Ascending aorta (tissue), 2 donors: ENCODE results near the gene IRAK3. TPM values are rescaled to one million over a fixed set of nuclear protein-coding genes. Genes with fewer than 3 reads are reported as not detected.

Source experiments
- DNase-seq, 2 donors: peaks; one replicate each; pipeline ENCODE4 v3.0.0-alpha.2; 2019; ENCODE audit warnings: low spot score in 2 of 2
- H3K27ac ChIP-seq, 2 donors: fragments of 200-600 bp; sonication (generic); one replicate each; pipeline ENCODE4 v1.5.1; 2016 to 2017; ENCODE audit warnings: mild to moderate bottlenecking in 1 of 2
- H3K27me3 ChIP-seq: fragments of 200-600 bp; sonication (generic); one replicate; pipeline ENCODE4 v1.5.1; 2017
- H3K36me3 ChIP-seq, 2 donors: fragments of 200-600 bp; sonication (generic); one replicate each; pipeline ENCODE4 v1.5.1; 2016
- H3K4me1 ChIP-seq, 2 donors: fragments of 200-600 bp; sonication (generic); one replicate each; pipeline ENCODE4 v1.5.1; 2016 to 2017; ENCODE audit warnings: mild to moderate bottlenecking in 1 of 2
- H3K4me3 ChIP-seq, 2 donors: fragments of 200-600 bp; sonication (generic); one replicate each; pipeline ENCODE4 v1.5.1; 2016 to 2017; ENCODE audit warnings: mild to moderate bottlenecking in 1 of 2
- H3K9me3 ChIP-seq, 2 donors: fragments of 200-600 bp; sonication (generic); one replicate each; pipeline ENCODE4 v1.5.1; 2016
- CTCF ChIP-seq, 3 experiments: fragments of 200-600 bp in 2 of 3; fragments of 450-650 bp in 1 of 3; sonication (generic) in 2 of 3; IDR thresholded peaks; one replicate each; pipeline ENCODE4 v1.5.1; 2016 to 2019; ENCODE audit warnings: antibody characterized with exemption in 3 of 3, mild to moderate bottlenecking in 1 of 3, moderate library complexity in 1 of 3
- intact Hi-C: fragments of 100-400 bp; cut with DNase I; formaldehyde crosslinking; loops from one replicate; pipeline ENCODE4 v1.15.1; 2023
- total RNA-seq: library from RNA; depleted of rRNA; stranded (reverse); fragments of >200 nt; gene quantifications from one replicate; pipeline ENCODE4 v1.1.0, GENCODE V29; 2016

IRAK3 gene
- total RNA-seq, 1 donor from 2014 or later, result 35.9 TPM

- intact Hi-C loops, result no loop called here
- Histone ChIP-seq H3K27ac (no peak overlapping the region), H3K4me3 (no peak overlapping the region), H3K9me3 (no peaks in the 10 kb centered on the region), H3K4me1 (no peaks in the 10 kb centered on the region), H3K27me3 (no peaks in the 10 kb centered on the region), H3K36me3 (no peaks in the 10 kb centered on the region)
- no peak for DNase-seq
- TF ChIP-seq CTCF (IDR thresholded peaks at IDR 0.05), result no peak
Observed at GRCh38 chr12:66287275-66287674, 98.3 kb downstream of the IRAK3 start.

GRCh38 chr12:66288121-66288520, 99.1 kb downstream of the IRAK3 start:
- Histone ChIP-seq H3K27me3 (no peaks in the 10 kb centered on the region), H3K27ac (no peak overlapping the region), H3K36me3 (no peaks in the 10 kb centered on the region), H3K4me3 (no peak overlapping the region), H3K9me3 (no peaks in the 10 kb centered on the region), H3K4me1 (no peaks in the 10 kb centered on the region)
- no peak for DNase-seq
- intact Hi-C loops, result no loop called here
- TF ChIP-seq CTCF (IDR thresholded peaks at IDR 0.05), result no peak

GRCh38 chr12:66289485-66289884, 100.5 kb downstream of the IRAK3 start:
- TF ChIP-seq CTCF (IDR thresholded peaks at IDR 0.05), result no peak
- H3K27me3 ChIP-seq, result no peaks in the 10 kb centered on the region
- H3K9me3 ChIP-seq, result no peaks in the 10 kb centered on the region
- no peaks in the 10 kb centered on the region for H3K36me3 ChIP-seq
- no peak overlapping the region for H3K27ac ChIP-seq
- H3K4me1 ChIP-seq, result no peaks in the 10 kb centered on the region
- DNase-seq, result no peak
- intact Hi-C loops, result no loop called here
- no peak overlapping the region for H3K4me3 ChIP-seq

GRCh38 chr12:66290716-66291200, 101.7 kb downstream of the IRAK3 start:
- no peak overlapping the region for H3K27ac ChIP-seq
- intact Hi-C loops, result no loop called here
- DNase-seq, result no peak
- TF ChIP-seq CTCF (IDR thresholded peaks at IDR 0.05), result no peak
- H3K4me3 ChIP-seq, result no peak overlapping the region
- no peaks in the 10 kb centered on the region for H3K27me3 ChIP-seq
- no peaks in the 10 kb centered on the region for H3K36me3 ChIP-seq
- H3K9me3 ChIP-seq, result no peaks in the 10 kb centered on the region
- no peaks in the 10 kb centered on the region for H3K4me1 ChIP-seq

GRCh38 chr12:66296176-66296683, 107.2 kb downstream of the IRAK3 start:
- no peak for TF ChIP-seq CTCF (IDR thresholded peaks at IDR 0.05)
- no peak for DNase-seq
- intact Hi-C loops, result no loop called here
- H3K36me3 ChIP-seq, result no peaks in the 10 kb centered on the region
- no peaks in the 10 kb centered on the region for H3K4me1 ChIP-seq
- H3K4me3 ChIP-seq, result no peak overlapping the region
- no peaks in the 10 kb centered on the region for H3K9me3 ChIP-seq
- no peak overlapping the region for H3K27ac ChIP-seq
- no peaks in the 10 kb centered on the region for H3K27me3 ChIP-seq

GRCh38 chr12:66297080-66297479, 108.1 kb downstream of the IRAK3 start:
- no peak for TF ChIP-seq CTCF (IDR thresholded peaks at IDR 0.05)
- intact Hi-C loops, result no loop called here
- DNase-seq, result no peak
- Histone ChIP-seq H3K27ac (no peak overlapping the region), H3K27me3 (no peaks in the 10 kb centered on the region), H3K4me3 (no peak overlapping the region), H3K36me3 (no peaks in the 10 kb centered on the region), H3K9me3 (no peaks in the 10 kb centered on the region), H3K4me1 (no peaks in the 10 kb centered on the region)
